ENCODE measurements around the gene GALNT2.

GALNT2 gene

GRCh38 chr1:230197644-230198567, 130.9 kb downstream of the GALNT2 start:
- H3K27me3 ChIP-seq (ENCODE audit: control insufficient read depth in 3 of 3, insufficient read depth in 3 of 3, low read depth in 1 of 3, low read length in 3 of 3), result no peaks in the 10 kb centered on the region
- no peak overlapping the region for H3K27ac ChIP-seq (replicated peaks; ENCODE audit: low read length)
- H2AK5ac ChIP-seq (ENCODE audit: low read depth, low read length), result peak overlapping the region; percentile 41
- H2AFZ ChIP-seq (ENCODE audit: low read length), result no peak overlapping the region
- H4K91ac ChIP-seq (ENCODE audit: low read depth, low read length, poor library complexity), result peak overlapping the region; percentile 86
- peak overlapping the region; percentile 73 for H4K8ac ChIP-seq (ENCODE audit: low read depth, low read length)
- H3K4me1 ChIP-seq (ENCODE audit: control insufficient read depth in 2 of 2, insufficient read depth in 1 of 2, low read depth in 1 of 2, low read length in 2 of 2), result peaks cover 0 to 6% of the 10 kb centered on the region in 2 donors
- peaks cover 0 to under 1% of the 10 kb centered on the region in 2 donors for H3K36me3 ChIP-seq (replicated peaks in 1 of 2; ENCODE audit: control insufficient read depth in 2 of 2, insufficient read depth in 2 of 2, low read length in 2 of 2)
- H3K4me2 ChIP-seq (ENCODE audit: insufficient read depth, low read length, poor library complexity, severe bottlenecking), result no peak overlapping the region
- no peak overlapping the region for H2BK12ac ChIP-seq (ENCODE audit: low read length)
- H3K4me3 ChIP-seq (ENCODE audit: low read length in 2 of 2), result no peak overlapping the region
- H2BK5ac ChIP-seq (ENCODE audit: low read length), result no peak overlapping the region
- no peak for DNase-seq (ENCODE audit: low spot score)
- H3K9me3 ChIP-seq (replicated peaks in 1 of 2; ENCODE audit: control insufficient read depth in 2 of 2, insufficient read depth in 1 of 2, low read depth in 1 of 2, low read length in 2 of 2), result no peaks in the 10 kb centered on the region
- H2BK15ac ChIP-seq (ENCODE audit: low read length), result no peak overlapping the region
- peak overlapping the region; percentile 74 for H3K9ac ChIP-seq (ENCODE audit: low read depth, low read length, poor library complexity)
- H3K14ac ChIP-seq (ENCODE audit: low read length), result peak overlapping the region; percentile 42
- peaks cover 3% of the 10 kb centered on the region for H3K79me1 ChIP-seq (ENCODE audit: low read depth, low read length)
- H3K4ac ChIP-seq (ENCODE audit: low read length), result no peak overlapping the region
- no peak overlapping the region for H3K18ac ChIP-seq (ENCODE audit: low read length)
- no CpG with 5 or more reads among the region's 41 CpGs for WGBS, 2 donors (ENCODE audit: extremely low coverage in 2 of 2, insufficient read length in 2 of 2, insufficient replicate concordance in 1 of 2)
- no peak overlapping the region for H2BK120ac ChIP-seq (ENCODE audit: low read depth, low read length)
- H3K23ac ChIP-seq (ENCODE audit: low read depth, low read length, poor library complexity), result peak overlapping the region; percentile 62

GRCh38 chr1:230199034-230199433, 132.0 kb downstream of the GALNT2 start:
- H3K4ac ChIP-seq (ENCODE audit: low read length), result no peak overlapping the region
- no CpG with 5 or more reads among the region's 7 CpGs for WGBS, 2 donors (ENCODE audit: extremely low coverage in 2 of 2, insufficient read length in 2 of 2, insufficient replicate concordance in 1 of 2)
- H3K27me3 ChIP-seq (ENCODE audit: control insufficient read depth in 3 of 3, insufficient read depth in 3 of 3, low read depth in 1 of 3, low read length in 3 of 3), result no peaks in the 10 kb centered on the region
- H3K79me1 ChIP-seq (ENCODE audit: low read depth, low read length), result peaks cover 3% of the 10 kb centered on the region
- no peak overlapping the region for H3K9ac ChIP-seq (ENCODE audit: low read depth, low read length, poor library complexity)
- no peak overlapping the region for H2BK15ac ChIP-seq (ENCODE audit: low read length)
- H2BK5ac ChIP-seq (ENCODE audit: low read length), result no peak overlapping the region
- no peak overlapping the region for H3K27ac ChIP-seq (replicated peaks; ENCODE audit: low read length)
- no peak overlapping the region for H3K4me3 ChIP-seq (ENCODE audit: low read length in 2 of 2)
- H2BK120ac ChIP-seq (ENCODE audit: low read depth, low read length), result no peak overlapping the region
- H3K4me2 ChIP-seq (ENCODE audit: insufficient read depth, low read length, poor library complexity, severe bottlenecking), result no peak overlapping the region
- H3K36me3 ChIP-seq (replicated peaks in 1 of 2; ENCODE audit: control insufficient read depth in 2 of 2, insufficient read depth in 2 of 2, low read length in 2 of 2), result peaks cover 0 to 12% of the 10 kb centered on the region in 2 donors
- H2BK12ac ChIP-seq (ENCODE audit: low read length), result no peak overlapping the region
- H3K4me1 ChIP-seq (ENCODE audit: control insufficient read depth in 2 of 2, insufficient read depth in 1 of 2, low read depth in 1 of 2, low read length in 2 of 2), result peaks cover 0 to 4% of the 10 kb centered on the region in 2 donors
- H2AK5ac ChIP-seq (ENCODE audit: low read depth, low read length), result no peak overlapping the region
- H3K14ac ChIP-seq (ENCODE audit: low read length), result no peak overlapping the region
- no peak overlapping the region for H3K18ac ChIP-seq (ENCODE audit: low read length)
- H2AFZ ChIP-seq (ENCODE audit: low read length), result no peak overlapping the region
- no peak overlapping the region for H3K23ac ChIP-seq (ENCODE audit: low read depth, low read length, poor library complexity)
- no peak overlapping the region for H4K8ac ChIP-seq (ENCODE audit: low read depth, low read length)
- no peak for DNase-seq (ENCODE audit: low spot score)
- no peak overlapping the region for H4K91ac ChIP-seq (ENCODE audit: low read depth, low read length, poor library complexity)
- no peaks in the 10 kb centered on the region for H3K9me3 ChIP-seq (replicated peaks in 1 of 2; ENCODE audit: control insufficient read depth in 2 of 2, insufficient read depth in 1 of 2, low read depth in 1 of 2, low read length in 2 of 2)

GRCh38 chr1:230199554-230199953, 132.5 kb downstream of the GALNT2 start:
- Histone ChIP-seq H2BK12ac (ENCODE audit: low read length) (no peak overlapping the region), H3K14ac (ENCODE audit: low read length) (no peak overlapping the region), H2BK120ac (ENCODE audit: low read depth, low read length) (no peak overlapping the region), H2AFZ (ENCODE audit: low read length) (no peak overlapping the region), H3K4me3 (ENCODE audit: low read length in 2 of 2) (no peak overlapping the region), H4K91ac (ENCODE audit: low read depth, low read length, poor library complexity) (no peak overlapping the region), H4K8ac (ENCODE audit: low read depth, low read length) (no peak overlapping the region), H3K27me3 (ENCODE audit: control insufficient read depth in 3 of 3, insufficient read depth in 3 of 3, low read depth in 1 of 3, low read length in 3 of 3) (no peaks in the 10 kb centered on the region), H2BK5ac (ENCODE audit: low read length) (no peak overlapping the region), H3K18ac (ENCODE audit: low read length) (no peak overlapping the region), H3K36me3 (replicated peaks in 1 of 2; ENCODE audit: control insufficient read depth in 2 of 2, insufficient read depth in 2 of 2, low read length in 2 of 2) (peaks cover 0 to 17% of the 10 kb centered on the region in 2 donors), H3K4me2 (ENCODE audit: insufficient read depth, low read length, poor library complexity, severe bottlenecking) (no peak overlapping the region), H3K79me1 (ENCODE audit: low read depth, low read length) (peaks cover 3% of the 10 kb centered on the region), H2AK5ac (ENCODE audit: low read depth, low read length) (no peak overlapping the region), H2BK15ac (ENCODE audit: low read length) (no peak overlapping the region), H3K4ac (ENCODE audit: low read length) (no peak overlapping the region), H3K4me1 (ENCODE audit: control insufficient read depth in 2 of 2, insufficient read depth in 1 of 2, low read depth in 1 of 2, low read length in 2 of 2) (peaks cover 0 to 4% of the 10 kb centered on the region in 2 donors), H3K23ac (ENCODE audit: low read depth, low read length, poor library complexity) (no peak overlapping the region), H3K27ac (replicated peaks; ENCODE audit: low read length) (no peak overlapping the region), H3K9me3 (replicated peaks in 1 of 2; ENCODE audit: control insufficient read depth in 2 of 2, insufficient read depth in 1 of 2, low read depth in 1 of 2, low read length in 2 of 2) (no peaks in the 10 kb centered on the region), H3K9ac (ENCODE audit: low read depth, low read length, poor library complexity) (no peak overlapping the region)
- DNase-seq (ENCODE audit: low spot score), result no peak
- no CpG with 5 or more reads among the region's 4 CpGs for WGBS, 2 donors (ENCODE audit: extremely low coverage in 2 of 2, insufficient read length in 2 of 2, insufficient replicate concordance in 1 of 2)

GRCh38 chr1:230200276-230200675, 133.2 kb downstream of the GALNT2 start:
- no peak overlapping the region for H3K14ac ChIP-seq (ENCODE audit: low read length)
- H3K4ac ChIP-seq (ENCODE audit: low read length), result no peak overlapping the region
- WGBS, 2 donors (ENCODE audit: extremely low coverage in 2 of 2, insufficient read length in 2 of 2, insufficient replicate concordance in 1 of 2), result no CpG with 5 or more reads among the region's 9 CpGs
- no peaks in the 10 kb centered on the region for H3K27me3 ChIP-seq (ENCODE audit: control insufficient read depth in 3 of 3, insufficient read depth in 3 of 3, low read depth in 1 of 3, low read length in 3 of 3)
- no peak overlapping the region for H2BK12ac ChIP-seq (ENCODE audit: low read length)
- no peaks in the 10 kb centered on the region for H3K9me3 ChIP-seq (replicated peaks in 1 of 2; ENCODE audit: control insufficient read depth in 2 of 2, insufficient read depth in 1 of 2, low read depth in 1 of 2, low read length in 2 of 2)
- no peak overlapping the region for H2AK5ac ChIP-seq (ENCODE audit: low read depth, low read length)
- no peak overlapping the region for H2BK120ac ChIP-seq (ENCODE audit: low read depth, low read length)
- peaks cover 0 to 6% of the 10 kb centered on the region in 2 donors for H3K4me1 ChIP-seq (ENCODE audit: control insufficient read depth in 2 of 2, insufficient read depth in 1 of 2, low read depth in 1 of 2, low read length in 2 of 2)
- DNase-seq (ENCODE audit: low spot score), result no peak
- H3K27ac ChIP-seq (replicated peaks; ENCODE audit: low read length), result no peak overlapping the region
- H3K18ac ChIP-seq (ENCODE audit: low read length), result no peak overlapping the region
- peaks cover 0 to 23% of the 10 kb centered on the region in 2 donors for H3K36me3 ChIP-seq (replicated peaks in 1 of 2; ENCODE audit: control insufficient read depth in 2 of 2, insufficient read depth in 2 of 2, low read length in 2 of 2)
- H3K9ac ChIP-seq (ENCODE audit: low read depth, low read length, poor library complexity), result no peak overlapping the region
- no peak overlapping the region for H3K4me2 ChIP-seq (ENCODE audit: insufficient read depth, low read length, poor library complexity, severe bottlenecking)
- peaks cover 3% of the 10 kb centered on the region for H3K79me1 ChIP-seq (ENCODE audit: low read depth, low read length)
- H2BK5ac ChIP-seq (ENCODE audit: low read length), result no peak overlapping the region
- H2BK15ac ChIP-seq (ENCODE audit: low read length), result no peak overlapping the region
- no peak overlapping the region for H3K4me3 ChIP-seq (ENCODE audit: low read length in 2 of 2)
- no peak overlapping the region for H2AFZ ChIP-seq (ENCODE audit: low read length)
- no peak overlapping the region for H4K91ac ChIP-seq (ENCODE audit: low read depth, low read length, poor library complexity)
- H3K23ac ChIP-seq (ENCODE audit: low read depth, low read length, poor library complexity), result no peak overlapping the region
- H4K8ac ChIP-seq (ENCODE audit: low read depth, low read length), result no peak overlapping the region

Measured in neuronal stem cell (in vitro differentiated cells).